ENCODE results near the gene MOXD1.

DNA sequence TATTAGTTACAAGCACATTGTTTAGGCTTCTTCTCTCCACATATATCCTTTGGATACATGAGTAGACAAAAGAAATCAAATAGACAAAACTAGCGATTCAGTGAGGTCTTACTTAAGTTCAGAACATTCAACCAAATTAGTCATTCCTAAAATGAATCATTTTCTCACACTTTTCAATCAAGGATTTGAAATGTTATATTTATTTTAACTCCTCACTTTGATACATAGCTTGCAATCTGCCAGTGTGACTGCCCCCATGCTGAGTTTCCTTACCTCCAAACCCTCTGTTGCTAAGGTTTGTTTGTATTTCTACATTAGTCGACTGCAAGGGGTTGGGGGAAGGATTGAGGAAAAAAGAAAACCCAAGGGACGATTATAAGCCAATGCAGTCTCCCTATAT, 3.5 kb upstream of the MOXD1 start:
- TF ChIP-seq, protein P1, sequence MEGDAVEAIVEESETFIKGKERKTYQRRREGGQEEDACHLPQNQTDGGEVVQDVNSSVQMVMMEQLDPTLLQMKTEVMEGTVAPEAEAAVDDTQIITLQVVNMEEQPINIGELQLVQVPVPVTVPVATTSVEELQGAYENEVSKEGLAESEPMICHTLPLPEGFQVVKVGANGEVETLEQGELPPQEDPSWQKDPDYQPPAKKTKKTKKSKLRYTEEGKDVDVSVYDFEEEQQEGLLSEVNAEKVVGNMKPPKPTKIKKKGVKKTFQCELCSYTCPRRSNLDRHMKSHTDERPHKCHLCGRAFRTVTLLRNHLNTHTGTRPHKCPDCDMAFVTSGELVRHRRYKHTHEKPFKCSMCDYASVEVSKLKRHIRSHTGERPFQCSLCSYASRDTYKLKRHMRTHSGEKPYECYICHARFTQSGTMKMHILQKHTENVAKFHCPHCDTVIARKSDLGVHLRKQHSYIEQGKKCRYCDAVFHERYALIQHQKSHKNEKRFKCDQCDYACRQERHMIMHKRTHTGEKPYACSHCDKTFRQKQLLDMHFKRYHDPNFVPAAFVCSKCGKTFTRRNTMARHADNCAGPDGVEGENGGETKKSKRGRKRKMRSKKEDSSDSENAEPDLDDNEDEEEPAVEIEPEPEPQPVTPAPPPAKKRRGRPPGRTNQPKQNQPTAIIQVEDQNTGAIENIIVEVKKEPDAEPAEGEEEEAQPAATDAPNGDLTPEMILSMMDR (IDR thresholded peaks at IDR 0.05 in 2 of 3, conservative IDR thresholded peaks at IDR 0.05 in 1 of 3; ENCODE audit: borderline replicate concordance in 1 of 3, insufficient read depth in 1 of 3, low read depth in 2 of 3, low read length in 2 of 3) = no peak
- no peak for TF ChIP-seq SIN3A (IDR thresholded peaks at IDR 0.05; ENCODE audit: low read depth)
- TF ChIP-seq, protein P2, sequence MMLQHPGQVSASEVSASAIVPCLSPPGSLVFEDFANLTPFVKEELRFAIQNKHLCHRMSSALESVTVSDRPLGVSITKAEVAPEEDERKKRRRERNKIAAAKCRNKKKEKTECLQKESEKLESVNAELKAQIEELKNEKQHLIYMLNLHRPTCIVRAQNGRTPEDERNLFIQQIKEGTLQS (IDR thresholded peaks at IDR 0.05) = no peak
- TF ChIP-seq TCF7L2 (IDR thresholded peaks at IDR 0.05; ENCODE audit: borderline replicate concordance, extremely low read depth, insufficient read depth, insufficient read length) = no peak
- TF ChIP-seq RAD21 (IDR thresholded peaks at IDR 0.05; ENCODE audit: low read depth) = no peak
- TF ChIP-seq EZH2phosphoT487 (IDR thresholded peaks at IDR 0.05; ENCODE audit: borderline replicate concordance) = no peak
- no peak for TF ChIP-seq POLR2AphosphoS5 (IDR thresholded peaks at IDR 0.05; ENCODE audit: low read depth, low read length)
- TF ChIP-seq CBX3 (IDR thresholded peaks at IDR 0.05; ENCODE audit: low read depth) = no peak
- no peak for TF ChIP-seq EZH2 (IDR thresholded peaks at IDR 0.05)
- TF ChIP-seq POLR2A (IDR thresholded peaks at IDR 0.05; ENCODE audit: borderline replicate concordance, extremely low read depth, insufficient read depth, insufficient read length) = no peak
- no peak for TF ChIP-seq FOSL1 (IDR thresholded peaks at IDR 0.05; ENCODE audit: low read depth)
- no peak for TF ChIP-seq JUND (IDR thresholded peaks at IDR 0.05)

Data from HCT116 (cell line).